Endothelial cell of hepatic sinusoid (primary cell): Measurements from ENCODE around the gene PLA2G2C.
"Not testable (repeated sequence)": the region's sequence is repeated elsewhere in the genome, so short reads cannot be mapped to it uniquely, and the experiment has no call there.

Source experiments
- in situ Hi-C: cut with HindIII; loops from 2 replicates; pipeline ENCODE4 v1.10.0; 2017; ENCODE audit warnings: low sequenced_read_pairs

Gene PLA2G2C

GRCh38 chr1:20139776-20140612, 46.3 kb downstream of the PLA2G2C start:
- in situ Hi-C loops, result no loop called here

- in situ Hi-C loops, result no loop called here
Observed at GRCh38 chr1:20138961-20139550, 47.3 kb downstream of the PLA2G2C start, which contains the start of gene PLA2G2F. Gene PLA2G2F (plus strand): TSS chr1:20139323. CDS start chr1:20139428, 105 bp downstream.

- in situ Hi-C loops, result no loop called here
Observed at GRCh38 chr1:20138346-20138745, 48.0 kb downstream of the PLA2G2C start.

GRCh38 chr1:20137604-20138003, 48.7 kb downstream of the PLA2G2C start:
- in situ Hi-C loops, result no loop called here

GRCh38 chr1:20137055-20137454, 49.3 kb downstream of the PLA2G2C start:
- in situ Hi-C loops, result no loop called here

- in situ Hi-C loops, result no loop called here
Observed at GRCh38 chr1:20136249-20136648, 50.1 kb downstream of the PLA2G2C start.

- in situ Hi-C loops, result no loop called here
Observed at GRCh38 chr1:20134995-20135394, 51.3 kb downstream of the PLA2G2C start.

GRCh38 chr1:20130518-20130917, 55.8 kb downstream of the PLA2G2C start:
- in situ Hi-C loops, result not testable (repeated sequence)

- in situ Hi-C loops, result no loop called here
Observed at GRCh38 chr1:20126806-20127440, 59.4 kb downstream of the PLA2G2C start.

- in situ Hi-C loops, result no loop called here
Observed at GRCh38 chr1:20126041-20126805, 60.1 kb downstream of the PLA2G2C start.

- in situ Hi-C loops, result no loop called here
Observed at GRCh38 chr1:20125100-20125499, 61.2 kb downstream of the PLA2G2C start.

GRCh38 chr1:20124456-20125057, 61.8 kb downstream of the PLA2G2C start:
- in situ Hi-C loops, result no loop called here

GRCh38 chr1:20123722-20124455, 62.4 kb downstream of the PLA2G2C start:
- in situ Hi-C loops, result no loop called here

- in situ Hi-C loops, result no loop called here
Observed at GRCh38 chr1:20120796-20121195, 65.5 kb downstream of the PLA2G2C start.

GRCh38 chr1:20119347-20119746, 67.0 kb downstream of the PLA2G2C start, which contains the start of gene PLA2G2D:
Gene PLA2G2D (minus strand): TSS chr1:20119536. CDS start chr1:20119498, 38 bp downstream.
- in situ Hi-C loops, result no loop called here

- in situ Hi-C loops, result no loop called here
Observed at GRCh38 chr1:20117236-20117635, 69.1 kb downstream of the PLA2G2C start.

- in situ Hi-C loops, result no loop called here
Observed at GRCh38 chr1:20115916-20116315, 70.4 kb downstream of the PLA2G2C start.

GRCh38 chr1:20115479-20115878, 70.8 kb downstream of the PLA2G2C start:
- in situ Hi-C loops, result no loop called here

GRCh38 chr1:20114021-20114648, 72.2 kb downstream of the PLA2G2C start:
- in situ Hi-C loops, result loop anchor here (5.0 kb wide), 1 partner anchor 53 kb away; no protein-coding TSS in a partner anchor
